Daoy (cell line): ENCODE measurements around the gene KCNIP4. TPM values are rescaled to one million over a fixed set of nuclear protein-coding genes. Genes with fewer than 3 reads are reported as not detected.

ENCODE experiments used
- DNase-seq: peaks from one replicate; pipeline ENCODE4 v3.0.0-alpha.2; 2015; ENCODE audit warnings: low read depth
- total RNA-seq: library from RNA; depleted of rRNA; stranded (reverse); fragments of >200 nt; shearing (Covaris generic); gene quantifications from 2 replicates; pipeline ENCODE4 v1.2.3, GENCODE V29; 2014

KCNIP4 gene
- total RNA-seq, 1 experiment from 2014 or later: not detected

GRCh38 chr4:21848021-21848420, 100.6 kb downstream of the KCNIP4 start:
- DNase-seq: no peak

DNA sequence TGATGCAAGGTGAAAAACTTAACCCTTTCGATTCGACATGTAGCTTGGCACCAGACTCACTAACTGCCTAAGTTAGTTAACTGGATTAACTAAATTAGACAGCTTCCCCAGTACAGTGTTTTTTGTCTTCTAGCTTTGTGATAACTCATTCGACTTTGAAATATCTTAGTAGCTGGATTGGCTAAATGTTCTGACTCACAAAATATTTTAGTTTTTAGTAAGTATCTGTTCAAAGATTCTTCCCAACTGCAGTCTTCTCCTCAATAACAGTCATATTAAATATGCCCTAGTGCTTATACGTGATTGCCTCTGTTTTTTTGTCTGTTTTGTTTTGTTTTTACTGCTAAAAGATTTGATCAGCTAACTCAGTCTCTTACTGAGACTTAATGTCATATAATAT, 102.9 kb downstream of the KCNIP4 start:
- DNase-seq: no peak

- DNase-seq: no peak
Observed at GRCh38 chr4:21835712-21836111, 112.9 kb downstream of the KCNIP4 start.

DNA sequence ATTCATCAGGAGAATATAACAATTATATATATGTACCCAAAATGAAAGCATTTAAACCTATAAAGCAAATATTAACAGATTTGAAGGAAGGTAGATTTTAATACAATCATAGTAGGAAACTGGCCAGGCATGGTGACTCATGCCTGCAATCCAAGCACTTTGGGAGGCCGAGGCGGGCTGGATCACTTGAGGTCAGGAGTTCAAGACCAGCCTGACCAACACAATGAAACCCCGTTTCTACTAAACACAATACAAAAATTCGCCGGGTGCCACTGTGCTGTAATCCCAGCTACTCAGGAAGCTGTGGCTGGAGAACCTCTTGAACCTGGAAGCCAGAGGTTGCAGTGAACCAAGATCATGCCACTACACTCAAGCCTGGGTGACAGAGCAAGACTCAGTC, 118.3 kb downstream of the KCNIP4 start:
- DNase-seq: no peak

DNA sequence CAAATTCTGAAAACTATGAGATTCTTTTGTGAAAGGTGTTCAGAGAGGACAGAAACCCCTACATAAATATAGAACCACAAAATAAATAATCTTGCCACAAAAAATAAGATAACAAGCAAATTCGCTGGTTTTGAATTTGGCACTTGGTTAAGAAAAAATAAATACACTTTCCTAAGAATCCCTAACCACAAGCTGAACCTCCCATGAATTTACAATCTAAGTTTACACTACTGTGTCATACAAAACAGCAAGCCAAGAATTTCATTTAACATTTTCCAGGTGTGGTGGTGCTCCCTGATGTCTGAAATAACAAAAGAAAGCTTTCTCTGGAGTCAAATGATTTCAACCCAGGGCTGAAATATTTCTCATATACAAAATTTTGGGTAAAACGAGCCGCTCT, 121.0 kb downstream of the KCNIP4 start:
- DNase-seq: no peak

GRCh38 chr4:21826071-21826470, 122.5 kb downstream of the KCNIP4 start:
- no peak for DNase-seq

- no peak for DNase-seq
Observed at GRCh38 chr4:21819086-21819485, 129.5 kb downstream of the KCNIP4 start.

DNA sequence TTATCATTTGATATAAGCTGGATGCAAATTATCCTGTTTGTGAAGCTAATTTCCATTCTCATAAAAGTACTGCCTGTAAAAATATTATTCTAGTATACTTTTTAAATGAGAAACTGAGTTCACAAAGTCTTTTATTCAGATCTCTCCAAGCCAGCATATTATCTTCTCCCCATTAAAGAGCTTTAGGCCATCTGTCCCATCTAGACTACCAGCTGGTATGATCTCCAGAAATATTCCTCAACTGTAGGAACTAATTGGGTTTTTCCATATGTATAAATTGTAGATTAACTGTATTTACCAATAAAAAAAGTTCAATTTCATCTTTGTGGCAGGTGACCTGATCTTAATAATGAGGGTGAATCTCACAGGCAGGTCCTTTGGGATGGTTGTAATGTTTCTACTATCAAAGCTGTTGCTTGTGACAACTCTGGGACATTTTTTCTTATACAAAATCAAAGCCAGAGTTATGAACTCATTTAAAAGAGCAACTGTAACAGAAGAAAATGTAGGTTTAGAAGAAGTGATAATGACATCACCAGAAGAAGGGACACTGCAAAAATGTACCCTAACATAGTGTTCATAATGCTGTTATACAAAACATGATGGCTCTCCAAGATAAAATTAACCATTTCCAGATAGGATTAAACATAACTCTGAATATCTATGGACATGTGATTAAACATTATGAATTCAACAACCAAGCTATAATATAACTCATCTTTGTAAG, 132.8 kb downstream of the KCNIP4 start:
- DNase-seq: no peak

GRCh38 chr4:21811565-21811964, 137.0 kb downstream of the KCNIP4 start:
- no peak for DNase-seq

GRCh38 chr4:21806991-21807390, 141.6 kb downstream of the KCNIP4 start:
- no peak for DNase-seq

DNA sequence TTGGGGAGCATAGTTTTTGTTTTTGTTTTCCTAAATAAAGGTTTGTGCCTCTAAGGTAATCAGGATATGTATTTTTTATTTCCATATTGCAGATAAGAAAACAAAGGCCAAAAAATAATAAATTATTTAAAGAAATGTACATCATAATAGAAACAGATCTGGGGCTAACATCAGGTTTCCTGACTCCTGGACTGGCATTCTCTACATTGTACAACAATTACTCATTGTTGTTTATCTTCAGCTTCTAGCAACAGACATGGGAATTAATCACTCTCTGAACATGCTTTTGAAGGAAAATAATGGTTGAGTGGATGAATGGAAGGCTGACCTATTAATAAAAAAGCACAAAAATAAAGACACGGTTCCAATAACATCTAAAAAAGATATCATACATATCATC, 146.2 kb downstream of the KCNIP4 start:
- no peak for DNase-seq

DNA sequence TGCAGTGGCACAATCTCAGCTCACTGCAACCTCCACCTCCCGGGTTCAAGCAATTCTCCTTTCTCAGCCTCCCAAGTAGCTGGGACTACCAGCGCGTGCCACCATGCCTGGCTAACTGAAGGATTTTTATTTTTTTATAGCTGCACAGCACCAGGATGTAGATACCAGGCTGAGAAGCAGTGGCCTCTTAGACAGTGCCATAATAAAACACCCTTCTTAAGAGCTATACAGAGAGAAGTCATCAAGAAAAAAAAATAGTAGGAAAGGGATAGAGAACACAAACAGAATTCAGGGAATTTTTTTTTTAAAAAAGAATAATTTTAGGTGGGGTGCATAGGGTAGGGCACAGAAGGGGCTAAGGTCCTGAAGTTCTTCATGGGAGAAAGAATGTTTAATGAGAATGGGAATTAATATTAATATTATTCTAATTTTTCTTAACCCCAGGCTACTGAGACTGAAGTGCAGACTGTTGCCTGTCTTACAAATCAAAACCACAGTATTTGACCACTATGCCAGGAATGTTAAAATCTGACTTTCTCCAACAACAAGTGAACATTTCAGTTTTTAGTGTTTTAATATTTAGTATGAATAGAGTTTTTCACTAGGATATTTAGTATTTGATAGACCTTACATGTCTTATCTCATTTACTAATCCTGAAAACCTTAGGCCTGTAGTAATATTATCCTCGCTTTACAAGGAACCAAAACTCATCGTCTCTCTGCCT, 146.7 kb downstream of the KCNIP4 start:
- no peak for DNase-seq

DNA sequence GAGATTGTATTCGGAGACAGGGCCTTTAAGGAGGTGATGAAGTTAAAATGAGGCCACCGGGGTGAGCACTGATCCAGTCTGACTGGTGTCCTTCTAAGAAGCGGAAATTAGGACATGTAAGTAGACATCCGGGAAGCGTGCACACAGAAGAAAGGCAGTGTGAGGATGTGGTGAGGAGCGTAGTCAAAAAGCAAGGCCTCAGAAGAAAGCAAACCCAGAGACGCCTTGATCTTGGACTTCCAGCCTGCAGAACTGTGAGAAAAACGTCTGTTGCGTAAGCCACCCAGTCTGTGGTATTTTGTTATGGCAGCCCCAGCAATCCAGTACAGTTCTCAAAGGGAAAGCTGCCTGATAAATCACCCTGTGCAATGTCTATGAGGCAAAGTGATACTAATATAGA, 153.5 kb downstream of the KCNIP4 start:
- no peak for DNase-seq

DNA sequence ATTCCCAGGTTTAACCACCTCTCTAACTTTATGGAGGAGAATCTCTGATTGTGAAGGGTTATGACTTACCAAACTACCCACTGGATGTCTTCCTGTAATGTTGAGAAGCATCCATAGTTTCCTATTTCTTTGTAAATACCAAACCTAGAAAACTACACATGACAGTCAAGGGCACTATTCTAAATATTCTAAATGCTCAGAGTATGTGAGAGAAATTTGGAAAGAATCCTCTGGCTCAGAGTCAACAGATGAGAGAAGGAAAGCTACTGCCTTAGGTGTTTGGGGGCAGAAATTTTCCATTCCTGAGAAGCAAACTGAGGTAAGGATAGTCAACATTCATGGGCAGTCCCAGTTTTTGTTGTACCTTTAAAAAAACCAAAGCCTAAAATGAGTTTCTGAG, 155.8 kb downstream of the KCNIP4 start:
- no peak for DNase-seq

GRCh38 chr4:21790438-21791029, 158.0 kb downstream of the KCNIP4 start:
- no peak for DNase-seq

- peak; percentile 3 for DNase-seq
Observed at GRCh38 chr4:21780148-21780547, 168.4 kb downstream of the KCNIP4 start.

DNA sequence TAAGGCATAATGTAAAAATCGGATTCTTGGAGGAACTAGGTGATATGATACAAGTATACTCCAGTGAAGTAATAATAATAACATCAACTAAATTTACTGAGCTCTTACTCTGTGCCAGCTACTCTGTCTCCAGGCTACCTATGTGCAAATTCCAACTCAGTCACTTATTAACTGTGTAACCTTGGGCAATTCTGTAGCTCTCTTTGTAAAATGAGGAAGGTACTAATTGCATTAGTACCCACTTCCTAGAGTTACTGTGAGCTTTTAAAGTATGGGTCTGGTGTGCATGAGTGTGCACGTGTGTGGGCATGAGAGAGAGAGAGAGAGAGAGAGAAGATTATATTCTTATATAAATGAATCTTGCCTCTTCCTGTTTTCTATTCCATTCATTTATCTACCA, 169.9 kb downstream of the KCNIP4 start:
- no peak for DNase-seq

GRCh38 chr4:21775703-21776102, 172.9 kb downstream of the KCNIP4 start:
- DNase-seq: no peak

GRCh38 chr4:21769404-21770147, 179.0 kb downstream of the KCNIP4 start:
- no peak for DNase-seq

DNA sequence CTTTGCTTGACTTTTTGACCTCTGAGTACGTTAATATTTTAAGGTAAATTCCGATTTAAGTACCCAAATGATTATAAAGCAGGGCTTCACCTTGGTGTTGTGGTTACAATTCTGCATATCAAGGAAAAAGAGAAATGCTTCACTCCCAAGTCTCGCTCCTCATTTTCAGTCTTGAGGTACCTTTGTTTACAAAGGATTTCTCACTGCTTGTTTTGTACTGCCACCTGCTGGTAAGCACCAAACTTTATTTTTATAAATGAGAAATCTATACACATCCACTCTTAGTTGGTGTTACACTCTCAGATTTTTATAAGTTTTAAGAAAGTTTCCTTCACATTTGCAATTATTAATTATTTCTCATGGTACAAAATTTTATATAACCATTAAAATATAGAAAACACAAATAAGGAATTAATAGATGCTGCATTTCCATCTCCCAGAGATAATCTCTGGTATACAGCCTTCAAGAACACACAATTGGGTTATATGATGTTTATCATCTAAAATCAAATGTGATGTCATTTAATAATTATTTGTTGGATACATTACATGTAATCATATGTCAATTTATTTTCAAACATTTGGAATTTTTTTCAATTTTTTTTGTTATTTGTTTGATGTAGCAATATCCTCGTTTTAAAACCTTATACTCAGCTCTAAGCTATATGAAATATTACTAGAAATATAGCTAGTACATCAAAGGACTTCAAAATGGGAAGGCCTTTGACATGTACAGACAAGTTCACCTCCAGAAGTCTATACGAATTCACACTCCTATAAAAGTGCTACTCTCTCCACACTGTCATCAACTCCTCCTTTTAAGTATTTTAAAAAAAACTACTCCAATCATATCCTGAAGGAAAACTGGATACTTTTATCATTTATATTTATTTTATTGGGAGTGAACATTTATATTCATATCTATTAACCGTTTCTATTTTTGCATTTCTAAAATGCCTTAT, 179.9 kb downstream of the KCNIP4 start:
- peak; percentile 10 for DNase-seq

DNA sequence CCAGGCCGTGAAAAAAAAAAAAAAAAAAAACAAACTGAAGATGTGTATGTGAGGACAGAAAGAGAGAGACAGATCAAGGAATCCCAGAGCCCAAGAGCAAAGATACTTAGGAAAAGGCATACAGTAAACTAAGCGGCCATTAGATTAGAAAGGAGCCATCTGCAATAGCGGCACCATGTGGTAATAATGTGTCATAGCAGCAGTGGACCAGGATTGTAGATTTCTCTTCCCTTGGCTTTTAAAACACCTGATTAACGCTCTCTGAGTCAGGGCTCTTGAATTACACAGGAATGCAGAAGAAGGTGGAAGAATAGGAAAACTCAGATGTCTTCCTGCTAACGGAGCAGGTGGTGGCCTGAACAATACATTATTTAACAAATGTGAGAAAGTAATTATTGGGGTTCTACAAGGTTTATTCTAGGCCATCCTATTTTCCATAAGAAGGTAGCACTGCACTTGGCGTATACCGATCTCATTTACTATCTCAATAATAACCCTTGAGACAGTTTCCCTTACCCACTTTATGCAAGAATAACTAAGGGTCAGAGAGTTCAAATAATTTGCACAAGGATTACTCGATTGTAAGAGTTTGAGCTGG, 182.7 kb downstream of the KCNIP4 start:
- peak; percentile 13 for DNase-seq
